ENCODE measurements around the gene SLC20A1. TPM values are rescaled to one million over a fixed set of nuclear protein-coding genes. Genes with fewer than 3 reads are reported as not detected.
"Not testable (repeated sequence)": the region's sequence is repeated elsewhere in the genome, so short reads cannot be mapped to it uniquely, and the experiment has no call there.

SLC20A1 gene
- total and polyA plus RNA-seq, 2 donors = 27.2 to 47.0 TPM

GRCh38 chr2:112606547-112606946 lies 39.2 kb upstream of the SLC20A1 start:
- Histone ChIP-seq H3K4me1 (ENCODE audit: control insufficient read depth in 2 of 2, insufficient read depth in 2 of 2, low read length in 2 of 2) (no peaks in the 10 kb centered on the region), H3K4me3 (ENCODE audit: low read length in 2 of 2) (no peak overlapping the region), H3K36me3 (ENCODE audit: control insufficient read depth in 2 of 2, insufficient read depth in 2 of 2, low read length in 1 of 2) (no peaks in the 10 kb centered on the region), H3K27me3 (ENCODE audit: control insufficient read depth in 2 of 2, insufficient read depth in 1 of 2, low read length in 1 of 2) (no peaks in the 10 kb centered on the region), H3K27ac (ENCODE audit: low read depth in 1 of 2, low read length in 1 of 2) (no peak overlapping the region), H3K9me3 (ENCODE audit: control insufficient read depth in 2 of 2, insufficient read depth in 1 of 2, low read length in 1 of 2) (no peaks in the 10 kb centered on the region)
- no peak for DNase-seq (ENCODE audit: low read depth in 6 of 9, low spot score in 9 of 9)
- 94% methylated on average over 4 of the region's 4 CpGs for WGBS

DNA sequence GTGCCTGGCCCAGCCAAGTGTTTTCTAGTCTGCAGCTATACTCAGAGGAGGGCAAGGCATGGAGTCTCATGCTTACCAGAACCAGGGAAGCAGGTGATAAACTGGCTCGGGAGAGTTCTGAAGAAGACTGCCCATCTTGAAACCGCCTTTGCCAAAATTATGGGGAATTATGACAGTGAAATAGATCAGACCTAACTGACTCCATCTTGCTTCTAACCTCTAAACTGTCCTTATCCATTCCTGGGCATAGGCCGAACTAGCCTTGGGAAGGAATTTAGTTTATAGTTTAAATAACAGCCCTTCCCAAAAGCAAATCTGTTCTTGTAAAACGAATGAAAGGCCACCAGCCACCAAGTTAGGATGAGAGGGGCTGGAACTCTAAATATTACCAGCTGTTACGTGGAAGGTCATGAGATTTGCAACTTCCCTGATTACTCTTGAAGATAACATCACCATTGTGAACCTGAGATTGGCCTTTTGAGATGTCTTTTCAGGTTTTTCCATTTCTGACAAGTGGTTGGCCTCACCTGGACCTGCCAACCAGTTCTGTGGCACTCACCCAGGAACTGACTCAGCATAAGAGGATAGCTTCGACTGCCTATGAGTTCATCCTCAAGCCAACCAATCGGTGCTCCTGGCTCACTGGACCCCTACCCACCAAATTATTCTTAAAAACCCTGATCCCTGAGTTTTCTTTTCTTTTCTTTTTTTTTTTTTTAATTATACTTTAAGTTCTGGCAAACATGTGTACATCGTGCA lies 37.9 kb upstream of the SLC20A1 start:
- no peaks in the 10 kb centered on the region for H3K9me3 ChIP-seq (ENCODE audit: control insufficient read depth in 2 of 2, insufficient read depth in 1 of 2, low read length in 1 of 2)
- H3K4me3 ChIP-seq (ENCODE audit: low read length in 2 of 2) = no peak overlapping the region
- 90% methylated on average over 8 of the region's 8 CpGs for WGBS
- DNase-seq (ENCODE audit: low read depth in 6 of 9, low spot score in 9 of 9) = no peak
- no peaks in the 10 kb centered on the region for H3K4me1 ChIP-seq (ENCODE audit: control insufficient read depth in 2 of 2, insufficient read depth in 2 of 2, low read length in 2 of 2)
- H3K36me3 ChIP-seq (ENCODE audit: control insufficient read depth in 2 of 2, insufficient read depth in 2 of 2, low read length in 1 of 2) = no peaks in the 10 kb centered on the region
- H3K27me3 ChIP-seq (ENCODE audit: control insufficient read depth in 2 of 2, insufficient read depth in 1 of 2, low read length in 1 of 2) = no peaks in the 10 kb centered on the region
- H3K27ac ChIP-seq (ENCODE audit: low read depth in 1 of 2, low read length in 1 of 2) = no peak overlapping the region

DNA sequence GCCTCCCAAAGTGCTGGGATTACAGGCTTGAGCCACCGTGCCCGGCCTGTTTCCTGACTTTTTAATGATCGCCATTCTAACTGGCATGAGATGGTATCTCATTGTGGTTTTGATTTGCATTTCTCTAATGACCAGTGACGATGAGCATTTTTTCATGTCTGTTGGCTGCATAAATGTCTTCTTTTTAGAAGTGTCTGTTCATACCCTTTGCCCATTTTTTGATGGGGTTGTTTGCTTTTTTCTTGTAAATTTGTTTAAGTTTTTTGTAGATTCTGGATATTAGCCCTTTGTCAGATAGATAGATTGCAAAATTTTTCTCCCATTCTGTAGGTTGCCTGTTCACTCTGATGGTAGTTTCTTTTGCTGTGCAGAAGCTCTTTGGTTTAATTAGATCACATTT lies 36.4 kb upstream of the SLC20A1 start:
- H3K27me3 ChIP-seq (ENCODE audit: control insufficient read depth in 2 of 2, insufficient read depth in 1 of 2, low read length in 1 of 2); H3K4me3 ChIP-seq (ENCODE audit: low read length in 2 of 2); H3K36me3 ChIP-seq (ENCODE audit: control insufficient read depth in 2 of 2, insufficient read depth in 2 of 2, low read length in 1 of 2); DNase-seq (ENCODE audit: low read depth in 6 of 9, low spot score in 9 of 9); H3K4me1 ChIP-seq (ENCODE audit: control insufficient read depth in 2 of 2, insufficient read depth in 2 of 2, low read length in 2 of 2); H3K9me3 ChIP-seq (ENCODE audit: control insufficient read depth in 2 of 2, insufficient read depth in 1 of 2, low read length in 1 of 2); H3K27ac ChIP-seq (ENCODE audit: low read depth in 1 of 2, low read length in 1 of 2): not testable (repeated sequence)
- 97% methylated on average over 4 of the region's 4 CpGs for WGBS

DNA sequence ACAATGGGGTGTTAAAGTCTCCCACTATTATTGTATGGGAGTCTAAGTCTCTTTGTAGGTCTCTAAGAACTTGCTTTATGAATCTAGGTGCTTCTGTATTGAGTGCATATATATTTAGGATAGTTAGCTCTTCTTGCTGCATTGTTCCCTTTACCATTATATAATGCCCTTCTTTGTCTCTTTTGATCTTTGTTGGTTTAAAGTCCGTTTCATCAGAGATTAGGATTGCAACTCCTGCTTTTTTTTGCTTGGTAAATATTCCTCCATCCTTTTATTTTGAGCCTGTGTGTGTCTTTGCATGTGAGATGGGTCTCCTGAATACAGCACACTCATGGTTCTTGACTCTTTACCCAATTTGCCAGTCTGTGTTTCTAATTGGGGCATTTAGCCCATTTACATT lies 33.5 kb upstream of the SLC20A1 start:
- not testable (repeated sequence) for H3K9me3 ChIP-seq (ENCODE audit: control insufficient read depth in 2 of 2, insufficient read depth in 1 of 2, low read length in 1 of 2); DNase-seq (ENCODE audit: low read depth in 6 of 9, low spot score in 9 of 9); H3K36me3 ChIP-seq (ENCODE audit: control insufficient read depth in 2 of 2, insufficient read depth in 2 of 2, low read length in 1 of 2); H3K27ac ChIP-seq (ENCODE audit: low read depth in 1 of 2, low read length in 1 of 2); H3K27me3 ChIP-seq (ENCODE audit: control insufficient read depth in 2 of 2, insufficient read depth in 1 of 2, low read length in 1 of 2); H3K4me1 ChIP-seq (ENCODE audit: control insufficient read depth in 2 of 2, insufficient read depth in 2 of 2, low read length in 2 of 2); H3K4me3 ChIP-seq (ENCODE audit: low read length in 2 of 2)
- WGBS = 91% methylated on average over 1 of the region's 1 CpG

DNA sequence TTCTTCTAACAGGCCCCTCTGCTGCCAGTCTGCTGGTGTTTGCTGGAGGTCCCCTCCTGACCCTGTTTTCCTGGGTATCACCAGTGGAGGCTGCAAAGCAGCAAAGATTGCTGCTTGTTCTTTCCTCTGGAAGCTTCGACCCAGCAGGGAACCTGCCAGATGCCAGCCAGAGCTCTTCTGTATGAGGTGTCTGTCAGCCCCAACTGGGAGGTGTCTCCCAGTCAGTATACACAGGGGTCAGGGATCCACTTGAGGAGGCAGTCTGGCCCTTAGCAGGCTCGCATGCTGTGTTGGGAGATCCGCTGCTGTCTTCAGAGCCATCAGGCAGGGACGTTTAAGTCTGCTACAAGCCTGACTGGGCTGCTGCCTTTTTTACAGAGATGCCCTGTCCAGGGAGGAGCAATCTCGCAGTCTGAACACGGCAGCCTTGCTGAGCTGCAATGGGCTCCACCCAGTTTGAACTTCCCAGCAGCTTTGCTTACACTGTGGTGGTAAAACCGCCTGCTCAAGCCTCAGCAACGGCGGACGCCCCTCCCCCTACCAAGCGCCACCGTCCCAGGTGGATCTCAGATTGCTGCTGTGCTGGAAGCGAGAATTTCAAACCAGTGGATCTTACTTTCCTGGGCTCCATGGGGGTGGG lies 31.4 kb upstream of the SLC20A1 start:
- 88% methylated on average over 13 of the region's 13 CpGs for WGBS
- Histone ChIP-seq H3K9me3 (ENCODE audit: control insufficient read depth in 2 of 2, insufficient read depth in 1 of 2, low read length in 1 of 2) (no peaks in the 10 kb centered on the region), H3K27ac (ENCODE audit: low read depth in 1 of 2, low read length in 1 of 2) (no peak overlapping the region), H3K4me1 (ENCODE audit: control insufficient read depth in 2 of 2, insufficient read depth in 2 of 2, low read length in 2 of 2) (peaks cover 0 to 2% of the 10 kb centered on the region in 2 donors), H3K4me3 (ENCODE audit: low read length in 2 of 2) (no peak overlapping the region), H3K36me3 (ENCODE audit: control insufficient read depth in 2 of 2, insufficient read depth in 2 of 2, low read length in 1 of 2) (no peaks in the 10 kb centered on the region), H3K27me3 (ENCODE audit: control insufficient read depth in 2 of 2, insufficient read depth in 1 of 2, low read length in 1 of 2) (no peaks in the 10 kb centered on the region)
- DNase-seq (ENCODE audit: low read depth in 6 of 9, low spot score in 9 of 9) = no peak

DNA sequence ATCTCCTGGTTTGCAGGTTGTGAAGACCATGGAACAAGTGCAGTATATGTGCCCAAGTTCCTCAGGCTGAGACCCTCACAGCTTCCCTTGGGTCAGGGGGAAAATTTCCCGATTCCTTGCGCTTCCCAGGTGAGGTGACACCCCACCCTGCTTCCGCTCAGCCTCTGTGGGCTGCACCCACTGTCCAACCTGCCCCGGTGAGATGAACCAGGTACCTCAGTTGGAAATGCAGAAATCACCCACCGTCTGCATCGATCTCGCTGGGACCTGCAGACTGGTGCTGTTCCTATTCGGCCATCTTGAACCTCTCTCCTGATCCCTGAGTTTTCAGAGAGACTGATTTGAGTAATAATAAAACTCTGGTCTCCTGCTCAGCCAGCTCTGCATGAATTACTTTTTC lies 30.7 kb upstream of the SLC20A1 start:
- Histone ChIP-seq H3K4me3 (ENCODE audit: low read length in 2 of 2) (no peak overlapping the region), H3K4me1 (ENCODE audit: control insufficient read depth in 2 of 2, insufficient read depth in 2 of 2, low read length in 2 of 2) (peaks cover 0 to 2% of the 10 kb centered on the region in 2 donors), H3K36me3 (ENCODE audit: control insufficient read depth in 2 of 2, insufficient read depth in 2 of 2, low read length in 1 of 2) (no peaks in the 10 kb centered on the region), H3K27me3 (ENCODE audit: control insufficient read depth in 2 of 2, insufficient read depth in 1 of 2, low read length in 1 of 2) (no peaks in the 10 kb centered on the region), H3K9me3 (ENCODE audit: control insufficient read depth in 2 of 2, insufficient read depth in 1 of 2, low read length in 1 of 2) (no peaks in the 10 kb centered on the region), H3K27ac (ENCODE audit: low read depth in 1 of 2, low read length in 1 of 2) (no peak overlapping the region)
- 98% methylated on average over 8 of the region's 8 CpGs for WGBS
- DNase-seq (ENCODE audit: low read depth in 6 of 9, low spot score in 9 of 9) = no peak

DNA sequence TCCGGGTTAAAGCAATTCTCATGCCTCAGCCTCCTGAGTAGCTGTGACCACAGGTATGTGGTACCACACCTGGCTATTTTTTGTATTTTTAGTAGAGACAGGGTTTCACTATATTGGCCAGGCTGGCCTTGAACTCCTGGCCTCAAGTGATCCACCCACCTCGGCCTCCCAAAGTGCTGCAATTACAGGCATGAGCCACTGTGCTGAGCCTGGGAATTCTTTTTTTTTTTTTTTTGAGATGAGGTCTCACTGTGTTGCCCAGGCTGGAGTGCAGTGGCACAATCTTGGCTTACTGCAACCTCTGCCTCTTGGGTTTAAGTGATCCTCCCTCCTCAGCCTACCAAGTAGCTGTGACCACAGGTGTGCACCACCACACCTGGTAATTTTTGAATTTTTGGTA lies 29.9 kb upstream of the SLC20A1 start:
- not testable (repeated sequence) for H3K4me3 ChIP-seq (ENCODE audit: low read length in 2 of 2); H3K9me3 ChIP-seq (ENCODE audit: control insufficient read depth in 2 of 2, insufficient read depth in 1 of 2, low read length in 1 of 2); H3K27ac ChIP-seq (ENCODE audit: low read depth in 1 of 2, low read length in 1 of 2); H3K4me1 ChIP-seq (ENCODE audit: control insufficient read depth in 2 of 2, insufficient read depth in 2 of 2, low read length in 2 of 2); DNase-seq (ENCODE audit: low read depth in 6 of 9, low spot score in 9 of 9); H3K36me3 ChIP-seq (ENCODE audit: control insufficient read depth in 2 of 2, insufficient read depth in 2 of 2, low read length in 1 of 2); H3K27me3 ChIP-seq (ENCODE audit: control insufficient read depth in 2 of 2, insufficient read depth in 1 of 2, low read length in 1 of 2)
- 95% methylated on average over 2 of the region's 2 CpGs for WGBS

DNA sequence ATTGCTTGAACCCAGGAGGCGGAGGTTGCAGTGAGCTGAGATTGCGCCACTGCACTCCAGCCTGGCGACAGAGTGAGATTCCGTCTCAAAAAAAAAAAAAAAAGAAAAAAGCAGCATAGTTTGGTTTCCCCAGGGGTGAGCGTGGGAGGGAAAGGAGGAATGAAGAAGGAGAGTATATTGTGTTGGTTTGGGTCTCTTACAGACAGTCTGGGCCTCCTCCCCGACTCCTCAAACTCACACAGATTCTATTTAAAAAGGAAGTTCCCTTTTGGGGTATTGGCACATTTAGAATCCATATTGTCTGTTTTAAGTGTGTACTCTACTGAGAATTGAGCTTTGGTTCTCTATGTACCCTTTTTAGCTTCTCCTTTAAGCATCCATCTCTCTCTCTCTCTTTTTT lies 27.4 kb upstream of the SLC20A1 start:
- no peaks in the 10 kb centered on the region for H3K36me3 ChIP-seq (ENCODE audit: control insufficient read depth in 2 of 2, insufficient read depth in 2 of 2, low read length in 1 of 2)
- H3K27ac ChIP-seq (ENCODE audit: low read depth in 1 of 2, low read length in 1 of 2) = no peak overlapping the region
- H3K9me3 ChIP-seq (ENCODE audit: control insufficient read depth in 2 of 2, insufficient read depth in 1 of 2, low read length in 1 of 2) = no peaks in the 10 kb centered on the region
- H3K27me3 ChIP-seq (ENCODE audit: control insufficient read depth in 2 of 2, insufficient read depth in 1 of 2, low read length in 1 of 2) = no peaks in the 10 kb centered on the region
- WGBS = 95% methylated on average over 6 of the region's 6 CpGs
- DNase-seq (ENCODE audit: low read depth in 6 of 9, low spot score in 9 of 9) = no peak
- H3K4me3 ChIP-seq (ENCODE audit: low read length in 2 of 2) = no peak overlapping the region
- peaks cover 0 to 2% of the 10 kb centered on the region in 2 donors for H3K4me1 ChIP-seq (ENCODE audit: control insufficient read depth in 2 of 2, insufficient read depth in 2 of 2, low read length in 2 of 2)

GRCh38 chr2:112621790-112622527 lies 23.8 kb upstream of the SLC20A1 start:
- no peaks in the 10 kb centered on the region for H3K9me3 ChIP-seq (ENCODE audit: control insufficient read depth in 2 of 2, insufficient read depth in 1 of 2, low read length in 1 of 2)
- no peaks in the 10 kb centered on the region for H3K27me3 ChIP-seq (ENCODE audit: control insufficient read depth in 2 of 2, insufficient read depth in 1 of 2, low read length in 1 of 2)
- no peak overlapping the region for H3K27ac ChIP-seq (ENCODE audit: low read depth in 1 of 2, low read length in 1 of 2)
- DNase-seq (ENCODE audit: low read depth in 6 of 9, low spot score in 9 of 9) = no peak
- no peak overlapping the region for H3K4me3 ChIP-seq (ENCODE audit: low read length in 2 of 2)
- WGBS = 97% methylated on average over 22 of the region's 22 CpGs
- H3K36me3 ChIP-seq (ENCODE audit: control insufficient read depth in 2 of 2, insufficient read depth in 2 of 2, low read length in 1 of 2) = no peaks in the 10 kb centered on the region
- peaks cover 3 to 14% of the 10 kb centered on the region in 2 donors for H3K4me1 ChIP-seq (ENCODE audit: control insufficient read depth in 2 of 2, insufficient read depth in 2 of 2, low read length in 2 of 2)

All from thymus (tissue), 11 donors.